Activated B cell treated with CpG ODN at 0.5 μM for 24 hours (primary cell): ENCODE data around the gene RAB9B. TPM values are rescaled to one million over a fixed set of nuclear protein-coding genes. Genes with fewer than 3 reads are reported as not detected.
"Not testable (repeated sequence)": the region's sequence is repeated elsewhere in the genome, so short reads cannot be mapped to it uniquely, and the experiment has no call there.

Source experiments
- ATAC-seq: fragments of 200-7000 bp; cut with Tn5 transposase; one replicate; pipeline ENCODE4 v1.10.0; 2021; ENCODE audit warnings: low read depth, mild to moderate bottlenecking, moderate library complexity
- CTCF ChIA-PET: fragments of 350-600 bp; sonication (Branson Sonifier 250); formaldehyde crosslinking; loops from one replicate; lab custom pipeline; 2021; ENCODE audit warnings: antibody characterized with exemption; lab: Charles Lee
- POLR2A ChIA-PET: fragments of 350-600 bp; sonication (Branson Sonifier 250); formaldehyde crosslinking; loops from one replicate; lab custom pipeline; 2021; ENCODE audit warnings: antibody characterized with exemption; lab: Charles Lee
- DNase-seq: peaks from one replicate; pipeline ENCODE4 v3.0.0; 2022
- H3K27ac Mint-ChIP-seq: one replicate; pipeline ENCODE4 v1.8.0; 2020; ENCODE audit warnings: mixed read lengths
- H3K27me3 Mint-ChIP-seq: one replicate; pipeline ENCODE4 v1.8.0; 2021; ENCODE audit warnings: mixed read lengths
- H3K36me3 Mint-ChIP-seq: one replicate; pipeline ENCODE4 v1.8.0; 2021; ENCODE audit warnings: low read depth, mixed read lengths
- H3K4me1 Mint-ChIP-seq: one replicate; pipeline ENCODE4 v1.8.0; 2021; ENCODE audit warnings: mixed read lengths
- H3K4me3 Mint-ChIP-seq: one replicate; pipeline ENCODE4 v1.8.0; 2020; ENCODE audit warnings: mild to moderate bottlenecking, mixed read lengths
- H3K9me3 Mint-ChIP-seq: one replicate; pipeline ENCODE4 v1.8.0; 2020; ENCODE audit warnings: mixed read lengths
- CTCF ChIP-seq: fragments of 200-600 bp; IDR thresholded peaks from one replicate; pipeline ENCODE4 v1.8.0; 2022; ENCODE audit warnings: antibody characterized with exemption, mild to moderate bottlenecking
- intact Hi-C: fragments of 100-400 bp; cut with micrococcal nuclease; formaldehyde crosslinking; loops from one replicate; pipeline ENCODE4 v1.15.1; 2024
- total RNA-seq: library from RNA; stranded (reverse); gene quantifications from 2 replicates; pipeline ENCODE4 v1.2.3, GENCODE V29; 2022

The RAB9B gene
- total RNA-seq, 1 donor from 2014 or later = 0.51 TPM

DNA sequence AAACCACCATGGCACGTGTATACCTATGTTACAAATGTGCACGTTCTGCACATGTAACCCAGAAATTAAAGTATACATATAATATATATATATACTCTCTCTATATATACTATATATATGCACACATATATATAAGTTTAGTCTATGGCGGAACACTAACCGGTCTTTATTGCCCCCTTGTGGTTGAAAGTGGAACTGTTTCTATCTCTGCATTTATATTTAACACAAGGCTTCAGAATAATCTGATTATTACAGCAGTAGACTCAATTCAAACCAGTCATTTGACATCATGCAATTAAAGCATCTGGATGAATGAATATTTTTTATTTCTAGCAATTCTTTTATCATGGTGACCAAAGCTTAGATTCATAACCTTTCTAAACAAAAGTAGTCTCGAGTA is 14.6 kb downstream of the RAB9B start:
- CTCF ChIA-PET = interaction anchor here (0.6 to 1.9 kb wide), 2 partner anchors 107 to 284 kb away, joined by 3 to 8 read pairs; partner anchors contain the start of gene TMEM31
- ATAC-seq = peak; percentile 37

DNA sequence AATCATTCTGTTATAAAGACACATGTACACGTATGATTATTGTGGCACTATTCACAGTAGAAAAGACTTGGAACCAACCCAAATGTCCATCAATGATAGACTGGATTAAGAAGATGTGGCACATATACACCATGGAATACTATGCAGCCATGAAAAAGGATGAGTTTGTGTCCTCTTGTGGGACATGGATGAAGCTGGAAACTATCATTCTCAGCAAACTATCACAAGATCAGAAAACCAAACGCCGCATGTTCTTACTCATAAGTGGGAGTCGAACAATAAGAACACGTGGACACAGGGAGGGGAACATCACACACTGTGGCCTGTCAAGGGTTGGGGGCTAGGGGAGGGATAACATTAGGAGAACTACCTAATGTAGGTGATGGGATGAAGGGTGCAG is 15.0 kb downstream of the RAB9B start:
- POLR2A ChIA-PET, DNase-seq: not testable (repeated sequence)

More for the DNA sequence above, 14.6 kb downstream of the RAB9B start:
- no peaks in the 10 kb centered on the region for H3K27me3 Mint-ChIP-seq
- H3K27ac Mint-ChIP-seq = no peak overlapping the region
- no peak overlapping the region for H3K4me3 Mint-ChIP-seq
- POLR2A ChIA-PET = no interaction called here
- peaks cover 2% of the 10 kb centered on the region for H3K4me1 Mint-ChIP-seq
- intact Hi-C loops = loop anchor here (1.0 kb wide), 3 partner anchors 106 to 284 kb away; no protein-coding TSS in a partner anchor
- no peaks in the 10 kb centered on the region for H3K9me3 Mint-ChIP-seq
- TF ChIP-seq CTCF = no peak
- no peaks in the 10 kb centered on the region for H3K36me3 Mint-ChIP-seq
- no peak for DNase-seq

DNA sequence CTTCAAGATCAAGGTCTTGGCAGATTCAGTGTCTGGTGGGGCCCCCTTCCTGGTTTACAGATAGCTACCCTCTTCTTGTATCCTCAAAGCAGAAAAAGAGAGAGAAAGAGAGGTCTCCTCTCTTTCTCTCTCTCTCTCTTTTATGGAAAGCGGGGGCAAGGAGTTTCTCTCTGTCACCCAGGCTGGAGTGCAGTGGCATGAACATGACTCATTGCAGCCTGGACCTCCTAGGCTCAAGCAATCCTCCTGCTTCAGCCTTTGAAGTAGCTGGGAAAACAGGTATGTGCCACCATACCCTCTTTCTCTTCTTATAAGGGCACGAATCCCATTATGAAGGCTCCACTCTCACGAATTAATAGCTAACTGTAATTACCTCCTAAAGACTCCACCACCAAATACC is 20.2 kb downstream of the RAB9B start:
- ChIA-PET CTCF (no interaction called here), POLR2A (no interaction called here)
- TF ChIP-seq CTCF = no peak

More for the DNA sequence above, 15.0 kb downstream of the RAB9B start:
- H3K9me3 Mint-ChIP-seq, H3K36me3 Mint-ChIP-seq, H3K4me3 Mint-ChIP-seq, H3K27ac Mint-ChIP-seq, H3K27me3 Mint-ChIP-seq, H3K4me1 Mint-ChIP-seq, ATAC-seq: not testable (repeated sequence)
- CTCF ChIA-PET = interaction anchor here (0.6 to 1.9 kb wide), 2 partner anchors 106 to 284 kb away, joined by 3 to 8 read pairs; partner anchors contain the start of gene TMEM31
- intact Hi-C loops = loop anchor here (1.0 kb wide), 3 partner anchors 106 to 284 kb away; no protein-coding TSS in a partner anchor

GRCh38 chrX:103806862-103807474 is 25.1 kb downstream of the RAB9B start:
- no peaks in the 10 kb centered on the region for H3K36me3 Mint-ChIP-seq
- intact Hi-C loops = no loop called here
- no peaks in the 10 kb centered on the region for H3K9me3 Mint-ChIP-seq
- DNase-seq (no peak), ATAC-seq (no peak)
- H3K27ac Mint-ChIP-seq = no peak overlapping the region
- no peak overlapping the region for H3K4me3 Mint-ChIP-seq
- no peaks in the 10 kb centered on the region for H3K27me3 Mint-ChIP-seq
- no peaks in the 10 kb centered on the region for H3K4me1 Mint-ChIP-seq
- TF ChIP-seq CTCF = no peak
- ChIA-PET POLR2A (no interaction called here), CTCF (no interaction called here)

More for the DNA sequence above, 20.2 kb downstream of the RAB9B start:
- Mint-ChIP-seq H3K4me1 (peaks cover 2% of the 10 kb centered on the region), H3K27me3 (no peaks in the 10 kb centered on the region), H3K4me3 (no peak overlapping the region), H3K36me3 (no peaks in the 10 kb centered on the region), H3K9me3 (no peaks in the 10 kb centered on the region), H3K27ac (no peak overlapping the region)
- ATAC-seq (no peak), DNase-seq (no peak)
- intact Hi-C loops = no loop called here

- ChIA-PET POLR2A (no interaction called here), CTCF (interaction anchor here (0.6 kb wide), 1 partner anchor 48 kb away, joined by 5 read pairs; no protein-coding TSS in a partner anchor)
- Mint-ChIP-seq H3K27me3 (no peaks in the 10 kb centered on the region), H3K4me3 (no peak overlapping the region), H3K27ac (no peak overlapping the region), H3K36me3 (no peaks in the 10 kb centered on the region), H3K4me1 (no peaks in the 10 kb centered on the region), H3K9me3 (no peaks in the 10 kb centered on the region)
- DNase-seq (no peak), ATAC-seq (no peak)
- no peak for TF ChIP-seq CTCF
- intact Hi-C loops = no loop called here
Measured at GRCh38 chrX:103805860-103806259, 26.2 kb downstream of the RAB9B start.
